ENCODE results near the gene GCSH.

GRCh38 chr16:81070979-81071378, 25.2 kb downstream of the GCSH start:
- TF ChIP-seq CTCF (IDR thresholded peaks at IDR 0.05): no peak
- TF ChIP-seq POLR2AphosphoS5 (IDR thresholded peaks at IDR 0.05): no peak
- TF ChIP-seq POLR2A (IDR thresholded peaks at IDR 0.05): no peak

Data from transverse colon (tissue), 4 donors.